DMS53 (cell line): ENCODE results near the gene MPDZ.

Experiments
- DNase-seq: peaks from one replicate; lab custom pipeline; 2025; lab: John Stamatoyannopoulos, UW

The MPDZ gene

DNA sequence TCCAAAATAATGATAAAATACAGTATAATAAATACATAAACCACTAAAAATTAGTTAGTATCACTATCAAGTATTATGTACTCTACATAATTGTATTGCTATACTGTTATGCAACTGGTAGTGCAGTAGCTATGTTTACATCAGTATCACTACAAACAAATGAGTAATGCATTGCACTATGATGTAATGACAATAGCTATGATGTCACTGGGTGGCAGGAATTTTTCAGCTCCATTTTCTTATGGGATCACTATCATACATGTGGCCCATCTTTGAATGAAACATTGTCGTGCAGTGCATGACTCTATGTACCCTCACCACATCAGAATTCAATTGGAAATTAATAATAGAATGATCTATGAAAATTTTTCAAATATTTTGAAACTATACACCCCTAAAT, 201.3 kb downstream of the MPDZ start:
- no peak for DNase-seq

- no peak for DNase-seq
Measured at GRCh38 chr9:13076616-13077015, 202.9 kb downstream of the MPDZ start.

DNA sequence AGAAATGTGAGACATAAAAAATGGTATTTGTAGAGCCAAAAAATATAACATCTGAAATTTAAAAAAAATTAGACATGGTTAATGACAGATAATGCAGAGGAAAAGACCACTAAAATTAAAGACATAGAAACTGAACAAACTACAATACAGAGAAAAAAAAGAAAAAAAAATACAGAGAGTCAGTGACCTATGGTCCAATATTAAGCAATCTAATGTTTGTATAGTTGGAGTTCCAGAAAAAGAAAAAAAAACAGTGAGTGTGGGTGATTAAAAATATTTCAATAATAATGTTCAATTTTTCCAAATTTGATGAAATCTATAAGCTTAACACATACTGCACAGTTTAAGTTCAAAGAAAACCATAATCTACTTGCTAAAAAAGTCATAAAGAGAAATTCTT, 207.6 kb downstream of the MPDZ start:
- DNase-seq, result no peak

DNA sequence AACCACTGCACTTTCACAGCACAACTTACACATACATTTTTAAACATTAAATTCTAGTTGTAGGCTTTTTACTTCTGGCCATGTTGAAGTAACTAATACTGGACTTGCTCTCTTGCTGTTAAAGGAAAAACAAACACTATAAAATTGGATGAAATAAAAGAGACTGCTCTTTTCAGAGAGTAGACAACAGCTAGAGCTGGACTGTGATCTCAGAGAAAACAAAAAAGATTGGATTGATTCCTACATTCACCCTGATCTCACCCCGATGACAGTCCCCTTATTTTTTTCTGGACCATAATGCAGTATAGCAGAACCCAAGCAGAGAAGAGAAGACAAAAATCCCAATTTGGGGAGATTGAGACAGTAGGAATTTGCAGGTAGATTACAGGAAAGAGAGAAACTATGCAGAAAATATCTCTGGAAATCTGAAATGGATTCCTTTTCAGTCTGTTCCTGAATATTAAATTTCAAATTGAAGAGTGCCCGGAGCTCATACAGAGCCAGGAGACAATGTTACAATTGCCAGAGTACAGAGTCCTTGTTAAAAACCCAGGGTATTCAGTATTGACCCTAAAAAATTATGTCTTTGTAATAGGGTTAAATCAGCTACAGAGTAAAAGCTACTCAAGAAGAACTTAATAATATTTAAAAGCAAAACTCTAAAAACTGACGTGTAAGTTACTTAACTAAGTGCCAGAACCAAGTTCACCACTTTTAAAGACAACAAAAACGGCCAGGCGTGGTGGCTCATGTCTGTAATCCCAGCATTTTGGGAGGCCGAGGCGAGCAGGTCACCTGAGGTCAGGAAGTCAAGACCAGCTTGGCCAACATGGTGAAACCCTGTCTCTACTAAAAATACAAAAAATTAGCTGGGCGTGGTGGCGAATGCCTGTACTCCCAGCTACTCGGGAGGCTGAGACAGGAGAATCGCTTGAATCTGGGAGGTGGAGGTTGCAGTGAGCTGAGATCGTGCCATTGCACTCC, 208.6 kb downstream of the MPDZ start:
- no peak for DNase-seq

- no peak for DNase-seq
Measured at GRCh38 chr9:13069498-13069897, 210.0 kb downstream of the MPDZ start.

GRCh38 chr9:13064676-13065075, 214.8 kb downstream of the MPDZ start:
- DNase-seq, result no peak

DNA sequence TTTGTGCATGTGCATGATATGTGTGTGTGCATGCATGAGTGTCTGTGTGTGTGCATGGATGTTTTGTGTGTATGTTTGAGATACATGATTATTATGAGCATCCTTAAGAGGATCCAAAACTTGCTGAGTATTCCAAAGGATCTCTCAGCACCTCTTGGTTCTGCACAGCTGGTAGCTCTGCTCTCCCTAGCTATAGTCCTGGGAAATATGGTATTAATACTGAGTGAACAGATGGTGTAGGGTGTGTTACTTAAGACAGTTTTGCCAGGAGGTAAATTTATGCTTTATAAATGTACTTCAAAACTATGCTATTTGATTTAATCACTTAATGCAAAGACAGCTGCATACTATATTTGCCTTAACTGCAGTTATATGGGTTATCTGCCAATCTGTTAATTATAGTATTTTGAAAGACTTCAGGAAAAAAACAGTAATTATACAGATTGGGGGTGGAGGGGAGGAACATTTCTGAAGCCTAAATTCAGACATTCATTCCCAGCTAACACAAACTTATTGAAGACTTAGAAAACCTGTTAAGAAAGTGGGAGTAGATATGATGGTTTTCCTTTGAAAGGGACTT, 215.5 kb downstream of the MPDZ start:
- no peak for DNase-seq

DNA sequence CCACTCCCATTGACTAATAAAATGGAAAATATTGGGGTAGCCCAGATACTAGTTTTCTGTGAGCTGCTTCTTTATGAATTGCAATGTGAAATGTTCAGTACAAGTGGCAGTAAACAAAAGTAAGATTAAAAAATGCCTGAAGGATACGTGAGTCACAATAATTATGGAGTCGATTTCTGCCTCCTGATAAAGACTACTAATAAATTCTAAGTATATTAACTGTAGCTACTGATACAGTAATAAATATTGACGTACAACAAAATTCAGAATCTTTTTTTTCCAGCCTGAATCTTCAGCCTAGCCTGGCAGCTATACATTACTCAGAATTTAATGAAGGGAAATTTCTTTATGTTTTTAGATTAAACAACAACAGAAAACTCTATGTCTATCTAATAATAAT, 218.1 kb downstream of the MPDZ start:
- DNase-seq, result no peak
